ENCODE measurements around the gene ZC3H10. TPM values are rescaled to one million over a fixed set of nuclear protein-coding genes. Genes with fewer than 3 reads are reported as not detected.

Gene ZC3H10
- total RNA-seq, 1 experiment from 2014 or later: 8.7 TPM

GRCh38 chr12:56141946-56142784 lies 24.1 kb downstream of the ZC3H10 start:
- RAD21 ChIA-PET (ENCODE audit: low non-redundant PET in 1 of 2, low total read pairs in 2 of 2, uncharacterized antibody in 2 of 2, unreplicated experiment in 2 of 2): no interaction called here
- no peaks in the 10 kb centered on the region for H4K20me1 ChIP-seq (ENCODE audit: insufficient read depth)
- no peaks in the 10 kb centered on the region for H3K27me3 ChIP-seq (ENCODE audit: insufficient read depth, low read length)
- no peak overlapping the region for H3K9ac ChIP-seq (ENCODE audit: low read length)
- BruUV-seq (replicated peaks): no TSS peak
- H3K9me2 ChIP-seq (ENCODE audit: insufficient read depth): no peaks in the 10 kb centered on the region
- TF ChIP-seq CBX3 (IDR thresholded peaks at IDR 0.05; ENCODE audit: low read depth) (no peak), MAX (IDR thresholded peaks at IDR 0.05) (no peak), CTCF (IDR thresholded peaks at IDR 0.05 in 2 of 3, conservative IDR thresholded peaks at IDR 0.05 in 1 of 3; ENCODE audit: borderline replicate concordance in 1 of 3, insufficient read depth in 1 of 3, low read depth in 2 of 3, low read length in 2 of 3) (no peak), ZNF274 (IDR thresholded peaks at IDR 0.05; ENCODE audit: low read depth, low read length) (no peak), SIN3A (IDR thresholded peaks at IDR 0.05; ENCODE audit: low read depth) (no peak), JUND (IDR thresholded peaks at IDR 0.05) (no peak), ZBTB33 (IDR thresholded peaks at IDR 0.05; ENCODE audit: extremely low read depth, insufficient replicate concordance, low read length) (no peak), RAD21 (IDR thresholded peaks at IDR 0.05; ENCODE audit: low read depth) (no peak), POLR2AphosphoS5 (IDR thresholded peaks at IDR 0.05; ENCODE audit: low read depth, low read length) (no peak)
- no peak overlapping the region for H3K4me3 ChIP-seq (replicated peaks in 1 of 2; ENCODE audit: low read depth in 1 of 2, low read length in 2 of 2)
- CTCF ChIA-PET: interaction anchor here (1.0 to 1.3 kb wide), 2 partner anchors 10 to 14 kb away, joined by 3 read pairs; partner anchors contain the start of genes ESYT1 and MYL6B
- H3K36me3 ChIP-seq (ENCODE audit: control insufficient read depth in 1 of 2, insufficient read depth in 2 of 2, low read length in 2 of 2): peaks cover 38 to 59% of the 10 kb centered on the region in 2 experiments
- DNase-seq (ENCODE audit: low read depth, low spot score): no peak
- ATAC-seq: no peak
- no peak overlapping the region for H2AFZ ChIP-seq (ENCODE audit: low read depth, low read length, poor library complexity, severe bottlenecking)
- no peaks in the 10 kb centered on the region for H3K9me3 ChIP-seq (ENCODE audit: control insufficient read depth in 1 of 2, insufficient read depth in 1 of 2, low read depth in 1 of 2, low read length in 2 of 2)
- intact Hi-C loops (cut with micrococcal nuclease): no loop called here
- H3K27ac ChIP-seq (ENCODE audit: low read depth, low read length): no peak overlapping the region
- H3K79me2 ChIP-seq (ENCODE audit: insufficient read depth, low read length): no peaks in the 10 kb centered on the region
- H3K4me2 ChIP-seq (ENCODE audit: low read length): no peak overlapping the region
- POLR2A ChIA-PET: interaction anchor here (3.8 kb wide), 1 partner anchor 14 kb away, joined by 14 read pairs; the partner anchor contains the start of gene ESYT1
- peaks cover 0 to 5% of the 10 kb centered on the region in 2 experiments; a peak in 2 of 4 replicates for H3K4me1 ChIP-seq (ENCODE audit: control insufficient read depth in 1 of 2, insufficient read depth in 2 of 2, low read length in 2 of 2)
